NCI-H1417 (cell line): ENCODE measurements around the gene PSMD1.
"Not testable (repeated sequence)": the region's sequence is repeated elsewhere in the genome, so short reads cannot be mapped to it uniquely, and the experiment has no call there.

Experiments used
- DNase-seq, 3 experiments: peaks; one replicate each; lab custom pipeline; 2025; lab: John Stamatoyannopoulos, UW

The PSMD1 gene

GRCh38 chr2:231185886-231186285, 129.2 kb downstream of the PSMD1 start:
- no peak for DNase-seq

DNA sequence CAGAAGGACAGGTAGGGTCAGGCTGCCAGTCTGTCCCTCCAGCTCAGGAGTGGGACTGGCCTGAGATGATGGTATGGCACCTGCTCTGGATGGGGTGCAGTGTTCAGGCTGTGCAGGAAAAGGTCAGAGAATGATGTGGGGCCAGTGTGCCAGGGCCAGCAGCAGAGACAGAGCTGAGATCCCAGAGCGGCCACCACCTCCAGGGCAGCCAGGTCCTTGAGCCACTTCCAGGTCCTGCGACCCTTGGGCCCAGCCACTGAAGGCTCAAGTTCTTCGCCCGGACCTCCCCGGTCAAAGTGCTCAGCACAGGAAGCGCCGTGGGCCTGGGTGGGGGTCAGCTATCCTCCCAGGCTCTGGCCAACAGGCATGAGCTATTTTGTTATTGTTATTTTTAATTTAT, 129.7 kb downstream of the PSMD1 start:
- no peak for DNase-seq

DNA sequence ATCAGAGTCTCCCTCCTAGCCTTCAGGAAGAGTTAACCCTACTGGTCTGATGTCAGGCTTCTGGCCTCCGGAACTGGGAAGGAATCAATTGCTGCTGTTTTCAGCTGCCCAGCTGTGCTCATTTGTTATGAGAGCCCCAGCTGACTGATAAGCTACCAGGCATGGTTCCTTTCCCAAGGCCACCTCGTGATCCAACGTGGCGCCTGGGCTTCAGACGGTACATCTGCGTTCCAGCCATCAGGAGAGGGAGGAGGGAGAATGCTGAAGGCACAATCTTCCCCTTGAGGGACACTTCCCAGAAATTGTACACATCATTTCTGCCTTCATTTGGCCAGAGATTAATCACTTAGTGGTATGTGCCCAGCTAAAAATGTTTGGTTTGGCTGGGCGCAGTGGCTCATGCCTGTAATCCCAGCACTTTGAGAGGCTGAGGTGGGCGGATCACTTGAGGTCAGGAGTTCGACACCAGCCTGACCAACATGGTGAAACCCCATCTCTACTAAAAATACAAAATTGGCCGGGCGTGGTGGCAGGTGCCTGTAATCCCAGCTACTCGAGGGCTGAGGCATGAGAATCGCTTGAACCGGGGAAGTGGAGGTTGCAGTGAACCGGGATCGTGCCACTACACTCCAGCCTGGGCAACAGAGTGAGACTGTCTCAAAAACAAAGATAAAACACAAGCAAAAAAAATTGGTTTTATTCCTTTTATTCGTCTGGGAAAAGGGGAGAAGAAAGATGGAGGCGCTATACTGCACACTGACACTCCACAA, 131.3 kb downstream of the PSMD1 start:
- no peak for DNase-seq

GRCh38 chr2:231188506-231189170, 132.0 kb downstream of the PSMD1 start:
- no peak for DNase-seq

- no peak for DNase-seq
Measured at GRCh38 chr2:231189171-231189530, 132.5 kb downstream of the PSMD1 start.

- no peak for DNase-seq
Measured at GRCh38 chr2:231189571-231190495, 133.2 kb downstream of the PSMD1 start.

- DNase-seq = no peak
Measured at GRCh38 chr2:231190531-231191197, 134.0 kb downstream of the PSMD1 start.

GRCh38 chr2:231191896-231192872, 135.5 kb downstream of the PSMD1 start:
- DNase-seq = no peak

- DNase-seq = no peak
Measured at GRCh38 chr2:231193216-231193615, 136.5 kb downstream of the PSMD1 start.

GRCh38 chr2:231196592-231196991, 139.9 kb downstream of the PSMD1 start:
- DNase-seq = no peak

- DNase-seq = not testable (repeated sequence)
Measured at GRCh38 chr2:231197196-231197595, 140.5 kb downstream of the PSMD1 start.

DNA sequence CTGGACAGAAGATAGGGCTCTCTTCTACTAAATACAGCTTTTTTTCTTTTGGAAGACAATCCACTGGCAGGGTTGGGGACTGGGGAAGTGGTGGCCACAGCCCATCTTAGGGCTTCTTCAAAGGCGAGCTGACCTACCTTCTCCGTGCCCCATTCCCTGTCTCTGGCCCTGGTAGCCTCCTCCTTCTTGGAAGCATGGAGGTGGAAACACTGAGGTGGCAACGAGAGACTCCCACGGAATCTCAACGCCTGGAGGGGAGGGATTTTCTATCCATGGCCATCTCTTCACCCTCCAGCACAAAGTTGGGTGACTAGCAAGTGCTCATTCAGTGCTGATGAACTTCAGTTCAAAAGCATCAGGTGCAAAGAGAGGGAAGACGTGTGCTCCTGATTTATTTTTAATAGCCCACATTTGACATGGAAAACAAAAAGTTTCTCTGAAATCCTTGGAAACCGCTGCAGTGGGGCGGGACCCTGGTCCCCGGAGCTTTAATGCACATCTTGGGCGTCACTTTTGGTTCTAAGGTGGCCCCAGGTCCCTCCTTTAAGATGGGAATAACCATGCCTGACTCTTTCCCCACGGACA, 141.1 kb downstream of the PSMD1 start:
- peak in 1 of 3 experiments; percentile 17 for DNase-seq

GRCh38 chr2:231198291-231199173, 141.9 kb downstream of the PSMD1 start, which contains the start of gene ARMC9:
Gene ARMC9 (plus strand): TSS chr2:231198631. CDS start chr2:231206239, 7,608 bp downstream.
- DNase-seq = peak; percentile 66 to 89 (median 87)

DNA sequence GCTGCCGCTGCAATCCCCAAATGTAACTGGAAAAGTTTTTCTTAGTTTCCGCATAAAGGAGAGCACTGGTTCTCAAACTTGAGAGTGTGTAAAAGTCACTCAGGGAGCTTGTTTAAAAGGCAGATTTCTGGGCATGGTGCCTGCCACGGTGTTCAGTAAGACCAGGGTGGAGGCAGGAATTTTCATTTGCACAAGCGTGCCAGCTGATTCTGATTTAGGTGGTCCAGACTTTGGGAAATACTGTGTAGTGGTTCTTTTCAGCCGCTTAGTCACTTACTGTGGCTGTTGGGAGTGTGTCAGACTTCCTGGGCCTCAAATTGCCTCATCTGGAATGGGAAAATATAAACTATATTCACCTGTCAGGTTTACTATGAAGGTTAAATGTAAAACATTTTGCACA, 142.6 kb downstream of the PSMD1 start:
- DNase-seq = no peak

GRCh38 chr2:231200805-231201474, 144.3 kb downstream of the PSMD1 start:
- DNase-seq = no peak

- DNase-seq = no peak
Measured at GRCh38 chr2:231201475-231201814, 144.8 kb downstream of the PSMD1 start.

DNA sequence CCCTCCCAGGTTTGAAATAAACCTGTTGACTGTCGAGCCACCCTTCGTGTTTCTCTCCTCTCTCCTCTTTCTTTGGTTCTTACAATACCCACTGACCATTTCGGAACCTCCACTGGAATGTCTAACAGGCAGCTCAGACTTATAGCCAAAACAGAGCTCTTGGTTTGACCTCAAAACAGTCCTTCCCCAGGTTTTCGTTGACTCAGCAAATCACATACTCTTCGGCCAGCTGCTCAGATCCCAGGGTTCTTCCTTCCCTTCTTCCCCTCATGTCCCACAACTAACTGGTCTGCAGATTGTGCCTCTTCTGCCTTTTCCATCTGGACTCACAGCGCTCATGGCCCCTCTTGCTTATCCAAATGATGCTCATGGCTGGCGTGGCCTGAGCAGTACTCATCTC, 146.4 kb downstream of the PSMD1 start:
- no peak for DNase-seq

DNA sequence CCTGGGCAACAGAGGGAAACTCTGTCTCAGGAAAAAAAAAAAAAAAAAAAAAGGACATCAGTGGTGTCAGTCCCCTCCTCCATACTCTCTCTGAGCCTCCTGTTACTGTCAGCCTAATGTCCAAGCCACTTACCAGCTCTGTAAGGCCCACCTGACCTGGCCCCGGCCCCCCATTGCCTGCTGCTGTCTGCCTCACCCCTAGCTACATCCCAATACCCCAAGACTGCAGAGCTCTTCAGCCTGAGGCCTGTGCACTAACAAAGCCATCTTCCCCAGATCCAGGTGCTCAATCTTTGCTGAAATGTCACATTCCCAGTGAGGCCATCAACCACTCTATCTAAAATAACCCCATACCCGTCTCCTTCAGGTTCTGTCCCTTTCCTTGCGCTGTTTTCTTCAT, 147.5 kb downstream of the PSMD1 start:
- DNase-seq = no peak

GRCh38 chr2:231204581-231204980, 147.9 kb downstream of the PSMD1 start:
- no peak for DNase-seq
